Measurements from ENCODE around the gene FOXRED1.

GRCh38 chr11:126256216-126256615, 12.7 kb upstream of the FOXRED1 start:
- no peak for TF ChIP-seq POLR2AphosphoS5 (IDR thresholded peaks at IDR 0.05; ENCODE audit: borderline replicate concordance, low read depth, low read length)
- TF ChIP-seq EZH2 (IDR thresholded peaks at IDR 0.05): no peak
